HG03575 (cell line): ENCODE measurements around the gene GTF2F1.
"Not testable (repeated sequence)": the region's sequence is repeated elsewhere in the genome, so short reads cannot be mapped to it uniquely, and the experiment has no call there.

Experiments
- ATAC-seq: cut with Tn5 transposase; IDR thresholded peaks from one replicate; pipeline ENCODE4 v1.9.1; 2021; ENCODE audit not compliant: unreplicated experiment, insufficient number of reproducible peaks, low FRiP score; ENCODE audit errors: extremely low read depth

GTF2F1 gene

DNA sequence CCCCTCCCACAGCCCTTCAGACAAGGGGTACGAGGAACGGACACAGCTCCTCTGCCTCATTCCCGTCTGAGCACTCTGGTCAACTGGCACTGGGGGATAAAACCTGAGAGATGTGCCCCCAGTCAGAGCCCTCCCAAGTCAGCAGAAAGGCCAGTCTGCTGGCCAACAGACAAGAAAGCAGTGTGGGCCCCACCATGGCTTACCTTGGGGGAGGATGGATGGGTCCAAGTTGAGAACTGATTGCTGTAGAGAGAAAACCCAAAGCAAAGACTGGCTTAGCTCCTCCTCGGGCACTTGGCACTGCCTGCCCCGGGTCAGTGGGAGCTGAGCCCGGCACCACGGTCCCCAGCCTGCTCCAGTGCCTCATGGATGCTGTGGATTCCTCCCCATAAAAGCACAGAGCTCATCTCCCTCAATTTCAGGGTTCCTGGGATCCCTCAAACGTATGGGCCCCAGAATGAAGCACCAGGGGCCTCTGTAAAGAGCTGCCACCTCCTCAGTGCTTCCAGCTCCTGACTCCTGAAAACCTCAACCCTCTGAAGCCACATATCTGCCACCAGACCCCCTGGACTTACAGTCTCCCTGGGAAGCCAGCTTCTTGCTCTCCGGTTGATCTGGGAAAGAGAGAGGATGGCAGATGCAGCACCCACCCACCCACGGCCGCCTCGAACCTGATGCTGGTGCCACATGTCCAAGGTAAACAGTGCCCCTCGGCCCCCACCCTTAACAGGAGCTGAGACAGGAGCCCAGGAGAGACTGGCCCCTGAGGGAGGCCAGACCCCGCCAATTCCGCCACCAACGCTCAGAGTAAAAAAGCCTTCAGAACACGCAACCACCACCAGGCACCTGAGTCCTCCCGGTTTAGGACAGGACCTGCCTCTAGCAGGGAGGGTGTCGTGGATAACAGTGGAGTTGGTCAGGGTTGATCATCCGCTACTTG is 28.4 kb upstream of the GTF2F1 start:
- ATAC-seq = no peak

DNA sequence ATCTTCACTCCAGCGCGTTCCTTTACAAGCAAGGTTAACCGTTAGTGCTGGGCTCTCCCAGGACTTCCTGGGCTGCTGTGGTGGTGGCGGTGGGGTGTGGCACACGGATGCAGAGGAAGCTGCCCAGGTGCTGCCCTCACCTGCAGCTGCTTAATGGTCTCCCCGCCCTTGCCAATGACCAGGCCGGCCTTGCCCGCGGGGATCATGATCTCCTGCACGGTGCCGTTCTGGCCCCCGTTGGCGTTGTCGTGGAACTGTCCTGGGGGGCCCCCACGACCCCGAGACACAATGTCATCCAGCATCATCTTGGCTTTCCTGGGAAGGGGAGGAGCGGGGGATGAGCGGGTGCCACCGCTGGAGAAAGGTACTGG is 25.6 kb upstream of the GTF2F1 start:
- ATAC-seq = no peak

DNA sequence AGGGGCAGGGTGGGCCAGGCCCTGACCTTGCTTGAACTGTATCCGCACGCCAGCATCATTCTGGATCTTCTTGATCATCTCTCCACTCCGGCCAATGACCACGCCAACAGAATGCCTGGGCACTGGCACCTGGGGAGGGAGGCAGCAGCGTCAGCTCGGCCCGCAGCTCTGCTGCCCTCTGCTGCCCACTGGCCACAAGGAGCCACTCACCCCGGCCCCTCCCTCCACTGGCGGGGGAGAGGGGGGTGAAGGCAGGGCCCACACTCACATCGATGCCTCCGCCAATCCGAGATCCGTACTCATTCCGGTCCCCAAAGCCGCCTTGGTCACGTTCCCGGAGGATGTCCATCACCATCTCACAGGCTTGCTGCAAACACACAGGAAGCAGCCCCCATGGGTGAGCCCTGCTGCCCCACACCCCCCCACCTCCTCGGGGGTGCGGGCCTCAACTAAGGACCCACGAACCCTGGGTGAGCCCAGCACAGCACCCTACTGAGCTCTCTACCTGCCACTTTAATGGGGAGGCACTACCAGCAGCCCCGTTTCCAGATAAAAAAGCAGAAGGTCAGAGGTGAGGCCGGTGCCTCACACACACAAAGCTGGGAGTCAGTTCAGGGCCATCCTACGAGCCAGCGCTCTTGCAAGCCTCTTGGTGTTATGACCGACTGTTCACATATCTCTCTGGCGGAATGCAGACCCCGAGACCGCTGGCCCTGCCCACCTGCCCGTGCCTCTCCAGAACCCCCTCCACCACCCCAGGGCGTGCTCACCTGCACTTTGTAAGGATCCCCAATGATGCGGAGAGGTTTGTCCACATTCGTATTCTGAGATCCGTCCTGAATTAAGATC is 25.0 kb upstream of the GTF2F1 start:
- no peak for ATAC-seq

DNA sequence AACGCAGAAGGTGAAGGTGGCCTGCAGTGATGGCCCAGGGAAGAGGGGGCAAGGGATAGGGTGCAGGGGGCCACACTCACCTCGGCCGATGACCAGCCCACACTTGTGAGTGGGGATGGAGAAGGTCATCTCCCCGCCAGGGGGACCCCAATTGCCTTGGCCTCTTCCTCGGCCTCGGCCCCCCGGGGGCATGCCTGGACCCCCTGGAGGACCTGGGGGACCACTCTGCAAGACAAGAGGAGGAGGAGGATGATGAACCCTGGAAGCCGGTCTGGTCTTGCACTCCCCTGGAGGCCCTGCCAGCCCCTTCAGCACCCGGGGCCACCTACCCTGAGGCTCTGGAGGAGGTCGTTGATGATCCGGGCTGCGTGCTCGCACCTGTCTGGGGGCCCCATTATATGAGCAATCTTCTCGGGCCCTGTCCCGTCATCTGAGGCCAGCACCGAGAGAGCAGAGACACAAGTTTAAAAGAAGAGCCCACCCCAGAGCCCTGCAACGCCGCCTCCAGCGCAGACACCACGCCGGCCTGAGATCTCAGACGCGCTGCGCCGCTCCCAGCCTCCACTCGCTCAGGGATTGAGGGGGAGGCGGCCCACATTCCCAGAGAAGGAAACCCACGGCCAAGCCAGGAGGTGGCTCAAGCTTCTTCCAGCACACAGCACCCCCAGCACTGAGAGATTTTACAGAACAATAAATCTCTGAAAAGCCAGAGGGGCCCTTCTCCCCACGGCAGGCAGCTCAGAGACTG is 23.9 kb upstream of the GTF2F1 start:
- ATAC-seq = no peak

DNA sequence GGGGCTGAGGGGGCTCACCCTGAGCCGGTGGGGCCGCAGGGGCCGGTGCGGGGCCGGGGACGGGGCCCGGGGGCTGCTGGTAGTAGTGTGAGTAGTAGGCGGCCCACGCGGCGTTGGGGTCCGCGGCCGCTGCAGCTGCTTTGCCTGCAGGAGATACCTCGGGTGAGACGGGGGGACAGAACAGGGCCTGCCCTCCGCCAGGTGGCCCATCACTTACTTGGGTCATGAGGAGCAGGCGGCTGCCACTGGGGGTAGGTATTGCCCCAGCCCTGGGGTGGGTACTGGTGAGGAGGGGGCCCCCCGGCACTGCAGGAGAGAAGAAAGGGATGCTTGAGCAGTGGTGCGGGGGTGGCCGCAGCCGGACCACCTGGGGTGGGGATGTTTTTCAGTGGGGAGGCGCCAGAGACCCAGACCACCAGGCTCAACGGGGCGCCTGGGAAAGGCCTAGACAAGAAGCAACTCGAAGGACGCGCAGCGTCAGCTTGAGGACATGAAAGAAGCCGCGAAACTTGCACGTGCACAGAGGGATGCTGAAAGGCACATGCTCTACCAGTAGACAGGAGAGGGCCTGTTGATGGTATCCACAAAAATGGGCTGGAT is 22.7 kb upstream of the GTF2F1 start:
- ATAC-seq = no peak

DNA sequence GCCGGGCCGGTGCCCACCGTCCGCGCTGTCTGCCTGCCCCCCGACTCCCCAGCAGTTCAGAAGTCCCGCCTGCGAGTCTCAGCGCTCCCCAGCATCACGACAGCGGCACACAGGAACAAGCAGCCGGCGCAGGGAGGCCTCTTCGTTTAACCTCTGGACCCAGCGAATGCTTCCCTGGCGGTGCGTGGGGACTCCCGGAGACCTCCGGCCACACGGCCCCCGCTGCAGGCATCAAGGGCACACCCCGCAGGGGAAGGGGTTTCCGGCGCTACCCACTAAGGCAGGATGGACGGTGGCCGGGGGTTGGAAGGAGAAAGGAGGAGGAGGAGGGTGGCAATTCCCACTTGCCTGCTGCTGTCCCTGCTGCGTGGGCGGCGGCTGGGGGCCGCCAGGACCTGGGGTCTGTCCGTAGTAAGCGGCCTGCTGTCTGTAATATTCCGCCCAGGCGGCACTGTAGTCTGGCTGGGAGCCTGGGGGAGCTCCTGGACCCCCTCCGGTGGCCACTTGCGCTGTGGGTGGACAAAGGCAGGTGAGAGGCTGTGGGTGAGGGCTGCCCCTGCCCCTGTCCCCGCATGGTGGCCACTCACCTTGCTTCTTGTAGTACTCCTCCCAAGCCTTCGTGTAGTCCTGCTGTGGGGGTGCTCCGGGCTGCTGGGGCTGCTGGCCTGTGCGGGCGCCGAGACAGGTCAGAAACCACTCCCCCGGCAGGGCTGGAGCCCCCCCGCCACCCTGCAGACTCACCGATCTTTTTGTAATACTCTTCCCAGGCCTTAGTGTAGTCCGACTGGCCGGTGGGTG is 22.0 kb upstream of the GTF2F1 start:
- ATAC-seq = no peak

DNA sequence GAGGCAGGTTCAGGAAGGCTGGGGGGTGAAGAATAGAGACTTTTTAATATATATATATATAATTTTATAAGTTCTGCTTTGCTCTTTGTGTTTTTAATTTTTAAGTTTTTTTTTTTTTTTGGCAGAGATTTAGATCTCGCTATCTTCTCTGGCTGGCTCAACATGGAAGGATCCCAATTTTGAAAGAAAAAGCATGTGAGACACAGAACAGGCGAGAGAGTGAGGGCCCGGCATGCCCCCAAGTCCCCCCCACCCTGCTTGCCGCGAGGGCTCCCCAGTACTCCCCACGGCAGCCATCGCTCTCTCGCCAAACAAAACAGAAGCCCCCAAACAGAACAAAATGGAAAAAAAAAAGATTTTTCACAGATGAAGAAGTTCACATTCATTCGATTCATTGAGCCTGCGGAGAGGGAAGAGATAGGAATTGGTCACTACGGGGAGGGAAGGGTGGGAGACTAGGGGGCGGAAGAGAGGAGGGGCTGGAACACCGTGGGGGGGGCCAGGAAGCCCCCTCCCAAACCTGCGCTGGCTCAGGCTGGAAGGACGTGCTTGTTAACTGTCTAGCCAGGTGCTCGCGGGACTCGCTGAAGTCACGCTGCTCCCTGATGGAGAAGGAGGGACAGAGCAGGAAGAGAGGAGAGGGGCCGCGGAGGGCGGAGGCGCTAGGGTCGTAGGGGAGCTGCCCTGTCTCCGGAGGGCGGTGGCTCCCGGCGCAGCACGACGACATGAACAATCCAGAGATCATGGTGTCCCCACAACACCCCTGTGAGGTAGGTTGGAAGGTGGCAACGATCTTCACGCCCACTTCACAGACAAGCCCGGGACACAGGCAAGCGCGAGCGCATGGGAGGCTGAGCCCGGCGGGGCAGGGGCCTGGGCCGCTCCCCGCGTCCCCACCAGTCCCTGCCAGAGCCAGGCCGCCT is 21.0 kb upstream of the GTF2F1 start:
- no peak for ATAC-seq

DNA sequence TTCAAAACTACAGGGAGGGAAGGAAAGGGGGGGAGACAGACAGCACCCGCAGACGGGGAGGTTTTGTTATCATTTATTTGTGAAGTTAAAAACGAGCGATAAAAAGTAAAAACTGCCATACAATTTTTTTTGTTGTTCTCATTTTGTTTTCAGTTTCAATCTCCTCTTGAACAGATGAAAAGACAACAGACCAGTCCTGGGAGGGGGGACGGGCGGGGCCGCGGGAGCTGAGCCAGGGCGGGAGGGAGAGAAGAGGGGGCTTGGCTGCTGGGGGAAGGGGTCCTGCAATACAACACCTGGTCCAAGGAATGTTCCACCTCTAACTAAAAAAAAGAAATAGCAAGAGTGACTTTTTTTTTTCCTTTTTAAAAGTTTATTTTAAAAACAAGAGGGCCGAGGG is 20.3 kb upstream of the GTF2F1 start:
- ATAC-seq = no peak

DNA sequence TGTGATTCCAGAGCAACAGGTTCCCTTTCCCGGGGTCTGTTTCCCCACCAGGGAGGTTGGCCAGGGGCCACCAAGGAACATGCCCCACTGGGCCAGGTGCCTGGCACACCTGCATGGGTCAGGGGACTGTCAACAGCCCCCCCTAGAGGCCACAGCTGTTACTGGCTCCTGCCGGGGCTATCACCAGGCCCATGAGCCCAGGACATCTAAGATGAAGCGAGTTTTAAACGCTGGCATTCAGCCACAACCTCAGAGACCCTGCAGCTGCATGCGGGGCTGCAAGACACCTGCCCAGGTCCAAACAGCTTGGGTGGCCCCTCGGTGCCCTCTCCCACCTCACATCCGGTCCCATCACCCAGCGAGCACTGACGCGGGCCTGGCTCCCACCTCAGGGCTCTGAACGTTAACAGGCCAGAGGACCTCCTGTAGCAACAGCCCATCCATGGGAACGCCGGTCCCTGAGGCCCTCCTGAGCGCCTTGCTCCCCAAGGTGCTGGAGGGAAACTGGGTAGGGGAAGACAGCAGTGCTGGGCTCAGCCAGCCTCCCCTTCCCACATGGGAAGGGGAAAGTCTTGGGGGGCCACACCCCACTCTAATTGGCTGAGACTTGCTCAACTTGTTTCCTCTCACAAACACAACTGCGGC is 19.6 kb upstream of the GTF2F1 start:
- no peak for ATAC-seq

DNA sequence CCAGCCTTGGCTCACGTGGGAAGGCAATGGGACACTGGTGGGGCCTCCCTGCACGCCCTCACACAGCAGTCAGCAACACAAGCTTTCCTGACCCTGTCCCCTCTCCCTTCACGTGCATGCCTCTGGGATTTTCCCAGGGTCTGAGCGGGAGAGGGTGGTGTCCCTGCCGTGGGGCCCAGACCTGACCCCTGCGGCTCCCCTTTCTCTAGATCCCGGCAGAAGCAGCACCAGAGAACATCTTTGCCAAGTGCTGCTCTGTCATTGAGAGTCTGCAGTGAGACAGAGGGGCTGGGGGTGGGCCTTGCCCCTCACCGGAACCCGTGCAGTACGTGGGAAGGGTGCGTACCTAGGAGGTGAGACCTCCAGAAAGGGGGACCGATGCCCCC is 19.1 kb upstream of the GTF2F1 start:
- ATAC-seq = no peak

DNA sequence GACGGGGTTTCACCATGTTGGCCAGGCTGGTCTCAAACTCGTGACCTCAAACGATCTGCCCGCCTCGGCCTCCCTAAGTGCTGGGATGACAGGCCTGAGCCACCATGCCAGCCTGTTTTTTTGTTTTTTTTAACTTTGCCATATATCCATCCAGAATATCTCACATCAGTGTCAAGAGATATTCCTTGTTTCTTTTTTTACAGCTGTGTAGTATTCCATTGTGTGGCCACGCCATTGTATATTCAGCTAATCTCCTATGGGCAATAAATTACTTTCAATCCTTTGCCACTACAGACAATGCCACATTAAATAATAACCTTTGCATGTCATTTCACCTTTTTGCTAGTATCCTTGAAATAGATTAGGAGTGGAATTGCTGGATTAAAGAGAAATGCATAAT is 16.4 kb upstream of the GTF2F1 start:
- ATAC-seq = no peak

DNA sequence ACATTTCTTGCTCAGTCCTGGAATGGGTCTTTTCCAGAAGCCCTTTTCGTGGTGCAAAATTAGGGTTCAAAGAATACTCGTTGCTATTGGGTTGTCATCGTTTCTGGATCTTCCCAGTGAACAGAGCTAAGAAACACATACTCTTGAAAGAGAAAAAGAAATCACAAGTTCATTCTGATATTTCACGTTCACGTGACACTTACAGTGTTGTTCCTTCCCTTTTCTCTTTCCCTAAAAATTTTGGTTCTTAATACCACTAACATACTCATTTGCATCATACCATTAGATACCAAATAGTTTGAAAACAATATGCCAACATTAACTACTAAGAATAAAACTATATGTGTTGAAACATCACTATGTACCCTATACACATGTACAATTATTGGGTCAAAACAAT is 13.4 kb upstream of the GTF2F1 start:
- no peak for ATAC-seq

DNA sequence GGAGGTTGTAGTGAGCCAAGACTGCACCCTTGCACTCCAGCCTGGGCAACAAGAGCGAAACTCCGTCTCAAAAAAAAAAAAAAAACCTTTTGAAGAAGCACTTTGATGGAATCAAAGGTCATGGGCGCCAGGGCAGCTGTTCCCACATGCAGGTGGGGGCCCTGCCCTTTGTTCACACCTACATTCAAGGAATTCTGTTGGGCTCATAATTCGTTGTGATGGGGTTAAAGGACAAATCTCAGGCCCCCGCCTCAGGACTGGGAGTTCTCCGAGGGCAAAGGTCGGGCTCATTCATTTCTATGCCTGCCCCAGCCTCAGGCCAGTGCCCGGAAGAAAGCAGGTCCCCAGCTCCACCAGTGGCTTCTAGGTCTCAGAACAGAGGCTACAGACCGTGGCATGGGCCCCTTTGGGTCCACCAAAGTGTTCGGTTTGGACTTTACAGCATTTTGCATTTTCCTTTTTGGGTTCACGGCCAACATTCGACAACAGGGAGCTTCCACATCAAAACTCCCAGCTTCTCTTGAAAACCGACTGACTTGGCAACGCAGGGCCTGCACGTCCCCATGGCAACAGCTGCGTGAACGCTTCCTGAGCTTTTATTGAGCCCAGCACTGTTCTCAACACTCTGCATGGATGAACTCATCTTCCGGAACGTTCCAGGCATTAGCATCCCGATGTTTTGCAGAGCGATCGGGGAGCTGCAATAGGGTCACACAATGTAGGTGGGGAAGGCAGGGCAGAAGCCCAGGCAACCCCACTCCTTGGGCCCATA is 10.1 kb upstream of the GTF2F1 start:
- ATAC-seq = no peak

DNA sequence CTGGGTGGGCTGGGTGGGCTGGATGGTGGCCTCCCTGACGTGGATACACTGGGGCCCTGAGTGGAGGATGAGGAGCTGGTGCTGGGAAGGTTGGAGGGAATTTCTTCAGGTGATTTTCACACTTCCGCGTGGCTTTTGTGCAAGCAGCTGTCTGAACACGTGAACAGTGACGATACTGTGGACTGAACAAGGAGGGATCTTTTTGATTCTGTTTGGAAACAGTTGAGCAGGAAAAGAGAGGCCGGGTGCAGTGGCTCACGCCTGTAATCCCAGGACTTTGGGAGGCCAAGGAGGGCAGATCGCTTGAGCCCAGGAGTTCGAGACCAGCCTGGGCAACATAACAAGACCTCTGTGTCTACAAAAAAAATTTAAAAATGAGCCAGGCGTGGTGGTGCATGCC is 9.1 kb upstream of the GTF2F1 start:
- no peak for ATAC-seq

DNA sequence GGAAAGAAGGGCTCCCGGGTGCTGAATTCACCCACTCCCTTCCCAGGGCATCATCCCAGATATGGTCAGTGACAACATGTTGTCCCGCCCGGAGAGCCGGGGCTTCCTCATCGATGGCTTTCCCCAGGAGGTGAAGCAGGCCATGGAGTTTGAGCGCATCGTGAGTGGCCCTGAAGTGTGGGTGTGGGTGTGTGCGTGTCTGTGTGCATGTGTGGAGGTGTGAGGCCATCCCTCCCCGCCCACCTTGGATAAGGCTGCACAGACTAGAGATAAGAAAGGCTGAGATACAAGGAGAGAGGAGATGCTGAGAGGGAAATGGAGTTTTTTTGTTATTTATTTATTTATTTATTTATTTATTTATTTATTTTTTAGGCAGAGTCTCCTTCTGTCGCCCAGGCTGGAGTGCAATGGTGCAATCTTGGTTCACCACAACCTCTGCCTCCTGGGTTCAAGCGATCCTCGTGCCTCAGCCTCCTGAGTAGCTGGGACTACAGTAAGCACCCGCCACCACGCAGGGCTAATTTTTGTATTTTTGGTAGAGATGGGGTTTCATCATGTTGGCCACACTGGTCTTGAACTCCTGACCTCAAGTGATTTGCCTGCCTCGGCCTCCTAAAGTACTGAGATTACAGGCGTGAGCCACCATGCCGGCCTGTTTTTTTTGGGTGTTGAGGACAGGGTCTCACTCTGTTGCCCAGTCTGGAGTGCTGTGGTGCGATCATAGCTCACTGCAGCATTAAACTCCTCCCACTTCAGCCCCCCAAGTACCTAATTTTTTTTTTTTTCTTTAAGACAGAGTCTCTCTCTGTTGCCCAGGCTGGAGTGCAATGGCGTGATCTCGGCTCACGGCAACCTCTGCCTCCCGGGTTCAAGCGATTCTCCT is 7.3 kb upstream of the GTF2F1 start:
- not testable (repeated sequence) for ATAC-seq
